ENCODE results near the gene PI4KA. TPM values are rescaled to one million over a fixed set of nuclear protein-coding genes. Genes with fewer than 3 reads are reported as not detected.

PI4KA gene
- total RNA-seq, 1 donor from 2014 or later: 129 TPM

DNA sequence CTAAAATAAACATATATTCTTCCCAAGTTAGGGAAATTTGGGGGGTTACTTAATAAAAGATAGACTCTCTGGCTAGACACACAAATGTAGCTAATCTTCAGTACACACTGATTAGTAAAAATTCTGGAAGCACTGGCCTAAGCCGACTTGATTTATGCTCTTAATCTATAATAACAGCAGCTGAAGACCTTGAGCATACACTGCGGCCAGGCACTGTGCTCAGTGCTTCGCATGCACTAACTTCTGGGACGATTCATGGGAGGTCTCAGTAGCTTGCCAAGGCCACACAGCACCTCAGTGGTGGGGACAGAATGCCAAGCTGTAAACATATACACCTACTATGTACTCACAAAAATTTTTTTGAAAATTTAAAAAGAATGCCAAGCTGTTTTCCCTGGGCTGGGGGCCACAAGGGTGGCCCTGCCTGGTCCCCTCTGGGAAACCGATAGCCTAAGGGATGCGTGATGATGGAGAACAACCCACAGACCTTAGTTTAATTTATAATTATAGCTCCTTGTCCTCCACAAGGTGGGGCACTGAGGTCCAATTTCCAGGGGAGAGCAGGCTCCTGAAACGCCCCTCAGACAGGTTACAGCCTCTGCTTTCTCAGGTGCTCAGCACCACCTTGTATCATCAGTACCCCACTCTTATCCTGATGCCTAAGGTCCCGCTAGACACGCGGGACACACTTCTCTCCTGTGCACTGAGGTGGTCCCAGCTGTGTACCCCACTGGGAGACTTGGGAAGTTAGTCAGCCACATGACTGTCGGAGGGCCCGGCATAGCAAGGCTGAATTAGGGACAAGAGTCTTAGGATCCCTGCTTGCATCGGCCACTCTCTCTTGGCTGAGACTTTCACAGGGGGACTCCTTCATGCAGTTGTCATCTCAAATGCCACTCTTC, 64.6 kb downstream of the PI4KA start:
- DNase-seq (ENCODE audit: low spot score): no peak

- DNase-seq (ENCODE audit: low spot score): no peak
These were observed 65.5 kb downstream of the PI4KA start for GRCh38 chr22:20792966-20793728.

- no peak for DNase-seq (ENCODE audit: low spot score)
These were observed 66.2 kb downstream of the PI4KA start for GRCh38 chr22:20792221-20792965.

GRCh38 chr22:20788627-20789344, 69.8 kb downstream of the PI4KA start:
- no peak for DNase-seq (ENCODE audit: low spot score)

GRCh38 chr22:20787746-20788626, 70.6 kb downstream of the PI4KA start:
- no peak for DNase-seq (ENCODE audit: low spot score)

GRCh38 chr22:20787223-20787622, 71.4 kb downstream of the PI4KA start:
- DNase-seq (ENCODE audit: low spot score): no peak

GRCh38 chr22:20786536-20786979, 72.1 kb downstream of the PI4KA start:
- no peak for DNase-seq (ENCODE audit: low spot score)

DNA sequence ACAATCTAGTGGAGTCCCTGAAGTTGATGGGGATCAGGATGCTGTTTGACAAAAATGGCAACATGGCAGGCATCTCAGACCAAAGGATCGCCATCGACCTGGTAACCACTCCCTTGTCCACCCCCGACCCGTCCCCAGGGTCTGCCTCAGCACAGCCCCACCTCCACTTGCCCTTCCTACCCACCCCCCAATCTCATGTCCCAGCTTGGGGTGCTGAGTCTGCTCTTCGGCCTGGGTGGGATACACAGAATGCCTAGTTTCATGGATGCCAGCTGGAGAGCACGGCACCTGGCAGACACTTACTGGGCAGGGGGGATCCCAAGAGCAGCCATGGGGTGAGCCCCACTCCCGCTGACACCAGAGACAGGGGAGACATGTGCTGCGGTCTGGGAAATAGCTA, 72.6 kb downstream of the PI4KA start:
- no peak for DNase-seq (ENCODE audit: low spot score)

DNA sequence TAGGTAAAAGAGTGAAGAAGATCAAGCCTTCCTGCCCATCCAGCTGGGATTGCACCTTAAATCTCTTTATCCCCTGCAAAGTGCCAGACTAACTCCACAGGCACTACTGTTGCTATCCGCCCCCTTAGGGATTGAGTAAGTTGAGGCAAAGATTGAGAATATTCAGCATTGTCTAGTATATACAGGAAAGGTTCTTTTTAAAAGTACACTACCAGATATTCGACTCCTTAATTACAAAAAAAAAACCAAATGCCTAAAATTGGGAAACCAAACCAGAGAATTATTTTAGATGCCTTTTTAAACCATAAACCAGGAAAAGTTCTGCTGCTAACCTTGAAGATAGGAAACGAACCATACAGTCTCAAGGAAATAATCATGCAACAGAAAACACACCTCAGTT, 73.2 kb downstream of the PI4KA start:
- no peak for DNase-seq (ENCODE audit: low spot score)

DNA sequence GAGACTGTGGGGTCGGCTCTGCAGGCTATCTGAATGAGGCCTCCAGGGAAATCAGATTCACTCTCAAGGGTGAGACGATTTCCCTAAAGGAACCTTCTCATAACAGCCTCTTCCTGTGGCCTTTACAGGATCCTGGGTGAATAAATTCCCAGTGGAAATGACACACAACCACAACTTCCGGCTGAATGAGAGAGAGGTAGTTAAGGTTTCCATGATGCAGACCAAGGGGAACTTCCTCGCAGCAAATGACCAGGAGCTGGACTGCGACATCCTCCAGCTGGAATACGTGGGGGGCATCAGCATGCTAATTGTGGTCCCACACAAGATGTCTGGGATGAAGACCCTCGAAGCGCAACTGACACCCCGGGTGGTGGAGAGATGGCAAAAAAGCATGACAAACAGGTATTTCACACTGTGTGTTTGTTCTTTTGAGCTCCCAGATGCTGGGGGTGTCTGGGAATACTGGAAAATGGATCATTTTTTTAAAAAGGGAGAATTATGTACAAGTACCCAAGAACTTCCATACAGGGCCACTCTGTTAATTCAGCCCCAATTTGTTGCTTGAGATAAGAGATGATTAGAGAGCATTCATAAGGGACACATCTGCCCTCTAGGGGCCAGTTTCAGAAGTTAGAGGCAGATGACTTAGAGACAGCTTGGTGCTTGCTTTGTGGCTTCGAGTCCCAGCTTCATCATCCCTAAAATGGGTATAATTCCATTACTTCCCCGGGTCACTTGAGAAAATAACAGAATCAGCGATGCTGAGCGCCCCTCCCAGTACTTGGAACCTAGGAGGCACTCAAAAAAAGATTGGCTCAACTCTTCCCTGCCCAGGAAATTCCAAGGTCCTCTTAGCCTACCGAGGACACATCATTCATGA, 74.5 kb downstream of the PI4KA start:
- no peak for DNase-seq (ENCODE audit: low spot score)

- no peak for DNase-seq (ENCODE audit: low spot score)
These were observed 75.3 kb downstream of the PI4KA start for GRCh38 chr22:20783300-20783673.

DNA sequence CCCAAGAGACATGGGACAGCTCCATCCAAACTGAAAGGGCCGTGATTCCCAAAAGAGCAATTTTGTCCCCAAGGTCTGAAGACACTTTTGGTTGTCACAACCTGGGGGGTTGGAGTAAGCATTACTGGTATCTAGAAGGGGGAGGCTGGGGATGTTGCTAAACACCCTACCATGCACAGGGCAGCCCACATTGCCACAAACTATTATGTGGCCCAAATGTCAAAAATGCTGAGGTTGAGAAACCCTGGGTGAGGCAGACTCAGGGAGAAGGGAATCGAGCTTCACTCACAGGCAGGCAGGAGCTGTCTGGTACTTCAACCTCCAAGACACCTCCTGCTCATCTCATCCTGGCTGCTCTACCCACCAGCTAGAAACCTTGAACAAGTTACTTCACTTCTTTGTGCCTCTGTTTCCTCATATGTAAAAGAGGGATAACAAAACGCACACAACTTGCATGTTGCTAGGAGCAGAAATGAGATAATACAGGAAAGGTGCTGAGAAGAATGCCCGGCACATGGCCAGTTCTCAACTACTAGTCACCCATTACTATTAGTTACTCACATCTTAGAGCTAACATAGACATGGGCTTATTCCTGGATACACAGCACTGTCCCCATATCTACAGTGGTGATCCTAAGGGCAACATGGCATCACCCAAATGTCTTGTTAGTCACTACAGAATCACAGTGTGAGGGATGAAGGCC, 75.9 kb downstream of the PI4KA start:
- no peak for DNase-seq (ENCODE audit: low spot score)

DNA sequence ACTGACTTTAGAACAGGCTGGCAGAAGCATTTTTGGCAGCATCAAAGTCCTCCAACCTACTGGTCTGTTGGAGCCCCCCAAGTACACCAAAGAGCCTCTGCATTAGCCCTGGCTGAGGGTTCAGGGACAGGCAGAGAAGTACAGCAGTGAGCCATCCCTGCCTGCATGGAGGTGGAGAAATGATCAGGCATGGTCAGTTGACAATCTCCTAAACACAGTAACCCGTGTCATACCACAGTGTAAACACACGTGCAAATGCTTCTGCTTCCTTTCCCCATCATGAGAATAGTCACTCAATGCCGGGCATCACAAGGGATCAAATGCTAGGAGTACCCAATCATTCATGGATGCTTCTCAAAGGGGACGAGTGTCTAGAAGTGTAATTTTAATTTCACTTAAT, 76.5 kb downstream of the PI4KA start:
- no peak for DNase-seq (ENCODE audit: low spot score)

- no peak for DNase-seq (ENCODE audit: low spot score)
These were observed 77.2 kb downstream of the PI4KA start for GRCh38 chr22:20781272-20781990.

DNA sequence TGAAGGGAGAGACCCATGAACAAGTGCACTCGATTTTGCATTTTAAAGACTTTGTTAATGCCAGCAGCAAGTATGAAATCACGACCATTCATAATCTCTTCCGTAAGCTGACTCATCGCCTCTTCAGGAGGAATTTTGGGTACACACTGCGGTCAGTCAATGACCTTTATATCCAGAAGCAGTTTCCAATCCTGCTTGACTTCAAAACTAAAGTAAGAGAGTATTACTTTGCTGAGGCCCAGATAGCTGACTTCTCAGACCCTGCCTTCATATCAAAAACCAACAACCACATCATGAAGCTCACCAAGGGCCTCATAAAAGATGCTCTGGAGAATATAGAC, 78.8 kb downstream of the PI4KA start:
- DNase-seq (ENCODE audit: low spot score): no peak

GRCh38 chr22:20779014-20779817, 79.4 kb downstream of the PI4KA start:
- no peak for DNase-seq (ENCODE audit: low spot score)

GRCh38 chr22:20777420-20778177, 81.0 kb downstream of the PI4KA start:
- DNase-seq (ENCODE audit: low spot score): no peak
